GM18526 (cell line): ENCODE data around the gene IFT122.

Source experiments
- POLR2A ChIP-seq: IDR thresholded peaks from 3 replicates; pipeline ENCODE4 v1.6.1; 2011; ENCODE audit not compliant: insufficient read length; ENCODE audit errors: extremely low read depth

The IFT122 gene

GRCh38 chr3:129413687-129414506, 26.1 kb upstream of the IFT122 start:
- no peak for TF ChIP-seq POLR2A

- TF ChIP-seq POLR2A, result no peak
These were observed 24.6 kb upstream of the IFT122 start for GRCh38 chr3:129415378-129415777.

- no peak for TF ChIP-seq POLR2A
These were observed 24.2 kb upstream of the IFT122 start for GRCh38 chr3:129415830-129416229.

GRCh38 chr3:129416415-129416814, 23.6 kb upstream of the IFT122 start:
- no peak for TF ChIP-seq POLR2A

GRCh38 chr3:129417326-129417725, 22.7 kb upstream of the IFT122 start:
- TF ChIP-seq POLR2A, result no peak

GRCh38 chr3:129418041-129418973, 21.7 kb upstream of the IFT122 start:
- TF ChIP-seq POLR2A, result no peak

GRCh38 chr3:129419476-129419875, 20.5 kb upstream of the IFT122 start:
- no peak for TF ChIP-seq POLR2A

GRCh38 chr3:129421236-129421883, 18.7 kb upstream of the IFT122 start:
- no peak for TF ChIP-seq POLR2A

- TF ChIP-seq POLR2A, result no peak
These were observed 17.9 kb upstream of the IFT122 start for GRCh38 chr3:129421988-129422745.

- TF ChIP-seq POLR2A, result no peak
These were observed 17.1 kb upstream of the IFT122 start for GRCh38 chr3:129422897-129423296.

GRCh38 chr3:129424185-129424841, 15.7 kb upstream of the IFT122 start:
- no peak for TF ChIP-seq POLR2A

GRCh38 chr3:129425213-129425612, 14.8 kb upstream of the IFT122 start:
- no peak for TF ChIP-seq POLR2A

GRCh38 chr3:129425619-129426018, 14.4 kb upstream of the IFT122 start:
- TF ChIP-seq POLR2A, result no peak

- TF ChIP-seq POLR2A, result no peak
These were observed 12.0 kb upstream of the IFT122 start for GRCh38 chr3:129428007-129428375.
